ENCODE results near the gene DUSP8.

The DUSP8 gene

GRCh38 chr11:1549338-1550330 lies 22.4 kb downstream of the DUSP8 start:
- DNase-seq (ENCODE audit: low spot score): no peak
- ChIA-PET POLR2A (ENCODE audit: low non-redundant PET) (no interaction called here), CTCF (interaction anchor here (0.6 to 5.1 kb wide), 3 partner anchors 25 to 1234 kb away, joined by 3 to 78 read pairs (median 4); no protein-coding TSS in a partner anchor)

GRCh38 chr11:1548221-1549070 lies 23.6 kb downstream of the DUSP8 start:
- ChIA-PET CTCF (interaction anchor here (0.6 to 5.1 kb wide), 3 partner anchors 26 to 1233 kb away, joined by 4 to 78 read pairs (median 5); no protein-coding TSS in a partner anchor), POLR2A (ENCODE audit: low non-redundant PET) (no interaction called here)
- no peak for TF ChIP-seq CTCF (conservative IDR thresholded peaks at IDR 0.05; ENCODE audit: low read depth)
- H3K27ac ChIP-seq: no peak overlapping the region
- DNase-seq (ENCODE audit: low spot score): no peak

More at GRCh38 chr11:1549338-1550330, 22.4 kb downstream of the DUSP8 start:
- no peak overlapping the region for H3K27ac ChIP-seq
- no peak for TF ChIP-seq CTCF (conservative IDR thresholded peaks at IDR 0.05; ENCODE audit: low read depth)

GRCh38 chr11:1547467-1548098 lies 24.5 kb downstream of the DUSP8 start:
- H3K27ac ChIP-seq: no peak overlapping the region
- no peak for TF ChIP-seq CTCF (conservative IDR thresholded peaks at IDR 0.05; ENCODE audit: low read depth)
- ChIA-PET POLR2A (ENCODE audit: low non-redundant PET) (no interaction called here), CTCF (interaction anchor here (1.0 to 5.1 kb wide), 7 partner anchors 10 to 453 kb away, joined by 3 to 78 read pairs (median 4); no protein-coding TSS in a partner anchor)
- DNase-seq (ENCODE audit: low spot score): no peak

- ChIA-PET CTCF (interaction anchor here (0.6 to 5.1 kb wide), 20 partner anchors 9 to 454 kb away, joined by 3 to 78 read pairs (median 3); no protein-coding TSS in a partner anchor), POLR2A (ENCODE audit: low non-redundant PET) (no interaction called here)
- DNase-seq (ENCODE audit: low spot score): peak; percentile 77
- H3K27ac ChIP-seq: no peak overlapping the region
- TF ChIP-seq CTCF (conservative IDR thresholded peaks at IDR 0.05; ENCODE audit: low read depth): peak; percentile 83
Observed at GRCh38 chr11:1546536-1547466, 25.3 kb downstream of the DUSP8 start.

- ChIA-PET CTCF (interaction anchor here (0.6 to 5.1 kb wide), 16 partner anchors 10 to 858 kb away, joined by 3 to 78 read pairs (median 4); no protein-coding TSS in a partner anchor), POLR2A (ENCODE audit: low non-redundant PET) (no interaction called here)
- DNase-seq (ENCODE audit: low spot score): no peak
- no peak for TF ChIP-seq CTCF (conservative IDR thresholded peaks at IDR 0.05; ENCODE audit: low read depth)
- no peak overlapping the region for H3K27ac ChIP-seq
Observed at GRCh38 chr11:1546077-1546535, 26.0 kb downstream of the DUSP8 start.
